Measurements from ENCODE around the gene LAMC3. TPM values are rescaled to one million over a fixed set of nuclear protein-coding genes. Genes with fewer than 3 reads are reported as not detected.

The LAMC3 gene
- total RNA-seq, 6 donors from 2014 or later: 6.7 to 56.0 (median 19.5) TPM

DNA sequence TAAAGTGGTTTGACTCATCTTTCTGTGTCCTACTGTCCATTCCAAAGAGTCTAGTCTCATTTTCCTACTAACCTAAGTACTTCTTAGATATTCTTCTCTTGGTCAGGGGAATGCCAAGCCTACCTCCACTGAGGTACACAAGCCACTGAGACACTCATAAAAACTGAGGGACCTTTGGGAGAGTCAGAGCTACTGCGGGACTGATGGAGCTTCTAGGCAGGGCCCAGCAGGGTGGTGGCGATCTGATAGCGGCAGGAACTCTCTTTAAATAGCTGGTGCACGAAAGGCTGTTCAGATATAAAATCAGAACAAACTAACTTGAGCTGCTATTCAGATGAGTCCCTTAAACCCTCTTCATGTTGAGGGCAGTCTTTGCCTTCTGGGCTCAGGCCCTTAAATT is 131.1 kb downstream of the LAMC3 start:
- TF ChIP-seq POLR2AphosphoS5 (IDR thresholded peaks at IDR 0.05): no peak
- no peak for TF ChIP-seq POLR2A (IDR thresholded peaks at IDR 0.05)
- TF ChIP-seq EP300 (IDR thresholded peaks at IDR 0.05): no peak
- TF ChIP-seq, protein P1, sequence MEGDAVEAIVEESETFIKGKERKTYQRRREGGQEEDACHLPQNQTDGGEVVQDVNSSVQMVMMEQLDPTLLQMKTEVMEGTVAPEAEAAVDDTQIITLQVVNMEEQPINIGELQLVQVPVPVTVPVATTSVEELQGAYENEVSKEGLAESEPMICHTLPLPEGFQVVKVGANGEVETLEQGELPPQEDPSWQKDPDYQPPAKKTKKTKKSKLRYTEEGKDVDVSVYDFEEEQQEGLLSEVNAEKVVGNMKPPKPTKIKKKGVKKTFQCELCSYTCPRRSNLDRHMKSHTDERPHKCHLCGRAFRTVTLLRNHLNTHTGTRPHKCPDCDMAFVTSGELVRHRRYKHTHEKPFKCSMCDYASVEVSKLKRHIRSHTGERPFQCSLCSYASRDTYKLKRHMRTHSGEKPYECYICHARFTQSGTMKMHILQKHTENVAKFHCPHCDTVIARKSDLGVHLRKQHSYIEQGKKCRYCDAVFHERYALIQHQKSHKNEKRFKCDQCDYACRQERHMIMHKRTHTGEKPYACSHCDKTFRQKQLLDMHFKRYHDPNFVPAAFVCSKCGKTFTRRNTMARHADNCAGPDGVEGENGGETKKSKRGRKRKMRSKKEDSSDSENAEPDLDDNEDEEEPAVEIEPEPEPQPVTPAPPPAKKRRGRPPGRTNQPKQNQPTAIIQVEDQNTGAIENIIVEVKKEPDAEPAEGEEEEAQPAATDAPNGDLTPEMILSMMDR (IDR thresholded peaks at IDR 0.05): no peak
- H3K9me3 ChIP-seq: no peaks in the 10 kb centered on the region
- H3K36me3 ChIP-seq: peaks cover 49 to 100% (median 83%) of the 10 kb centered on the region in 4 donors
- H3K27ac ChIP-seq: no peak overlapping the region
- 93 to 100% methylated on average over 4 of the region's 4 CpGs for WGBS, 2 donors
- H3K27me3 ChIP-seq: no peaks in the 10 kb centered on the region
- H3K4me3 ChIP-seq: no peak overlapping the region
- DNase-seq: no peak
- no peak for ATAC-seq (ENCODE audit: low FRiP score in 2 of 2)
- H3K4me1 ChIP-seq: no peaks in the 10 kb centered on the region

DNA sequence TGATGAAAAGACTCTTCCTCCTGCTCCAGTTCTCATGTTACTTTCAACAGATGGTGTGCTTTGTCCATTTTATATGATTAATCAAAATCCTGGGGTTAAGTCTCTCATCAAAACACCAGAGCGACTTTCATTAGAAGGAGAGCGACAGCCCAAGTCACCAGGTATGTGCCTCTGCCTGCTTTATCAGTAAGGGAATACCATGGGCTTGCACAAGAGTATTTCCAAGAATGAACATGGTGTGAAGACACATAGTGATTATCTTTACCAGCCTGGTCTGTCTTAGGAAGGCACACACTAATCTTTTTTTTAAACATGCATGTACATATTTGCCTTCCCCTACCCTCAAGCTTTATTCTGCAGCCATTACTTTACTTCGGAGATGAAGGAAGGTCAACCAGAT is 131.6 kb downstream of the LAMC3 start:
- Histone ChIP-seq H3K27ac (no peak overlapping the region), H3K9me3 (no peaks in the 10 kb centered on the region), H3K4me1 (no peaks in the 10 kb centered on the region), H3K36me3 (peaks cover 47 to 100% (median 83%) of the 10 kb centered on the region in 4 donors), H3K27me3 (no peaks in the 10 kb centered on the region), H3K4me3 (no peak overlapping the region)
- no peak for DNase-seq
- no peak for TF ChIP-seq POLR2A (IDR thresholded peaks at IDR 0.05)
- TF ChIP-seq, protein P1 (IDR thresholded peaks at IDR 0.05): no peak
- TF ChIP-seq POLR2AphosphoS5 (IDR thresholded peaks at IDR 0.05): no peak
- TF ChIP-seq EP300 (IDR thresholded peaks at IDR 0.05): no peak
- whole genome bisulfite sequencing, 2 donors: 97 to 99% methylated on average over 3 of the region's 3 CpGs
- no peak for ATAC-seq (ENCODE audit: low FRiP score in 2 of 2)

DNA sequence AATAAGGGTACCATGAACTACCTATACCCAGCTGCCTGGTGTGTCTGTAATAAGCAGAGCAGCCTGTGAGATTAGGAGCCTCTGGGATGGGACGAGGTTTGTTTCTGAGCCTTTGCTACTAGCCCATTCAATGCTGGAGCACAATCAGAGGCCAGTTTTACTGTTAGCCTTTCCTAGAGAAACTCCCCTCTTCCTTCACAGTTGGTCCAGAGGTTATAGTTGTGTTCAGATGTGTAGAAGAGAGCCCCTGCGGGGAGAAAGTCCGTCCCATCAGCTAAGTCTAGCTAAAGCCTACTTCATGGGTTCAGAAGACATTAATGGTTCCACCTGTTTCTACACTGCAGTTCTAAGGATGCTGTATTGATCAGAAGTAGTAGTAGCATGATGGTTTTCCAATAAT is 133.2 kb downstream of the LAMC3 start:
- Histone ChIP-seq H3K27ac (no peak overlapping the region), H3K36me3 (peaks cover 51 to 100% (median 83%) of the 10 kb centered on the region in 4 donors), H3K9me3 (no peaks in the 10 kb centered on the region), H3K4me3 (no peak overlapping the region), H3K4me1 (no peaks in the 10 kb centered on the region), H3K27me3 (no peaks in the 10 kb centered on the region)
- DNase-seq: no peak
- 91 to 97% methylated on average over 3 of the region's 3 CpGs for whole genome bisulfite sequencing, 2 donors
- TF ChIP-seq POLR2AphosphoS5 (IDR thresholded peaks at IDR 0.05) (no peak), EP300 (IDR thresholded peaks at IDR 0.05) (no peak), POLR2A (IDR thresholded peaks at IDR 0.05) (no peak)
- TF ChIP-seq, protein P1 (IDR thresholded peaks at IDR 0.05): no peak
- ATAC-seq (ENCODE audit: low FRiP score in 2 of 2): no peak

Small RNAs within 50 kb of the gene (small RNA-seq; reads per million reads assigned to genes)
- gene RF00322: 0 reads per million in 4 donors
- gene RNU6-881P: 0 reads per million in 4 donors

Other genes with a start within 250 kb of the LAMC3 start
- gene ABL1, start 173.9 kb upstream of the LAMC3 start, total RNA-seq: 10 to 100 TPM; 39.8 to 56.5 (median 47.0) TPM
- gene QRFP, start 112.4 kb upstream of the LAMC3 start, total RNA-seq: not detected
- gene FIBCD1, start 69.9 kb upstream of the LAMC3 start, total RNA-seq: 10 to 100 TPM in 2 of 6 donors, 1 to 10 TPM in 3, under 1 TPM in 1; 0.30 to 15.8 (median 4.1) TPM
- gene AIF1L, start 87.4 kb downstream of the LAMC3 start, total RNA-seq: 10 to 100 TPM in 3 of 6 donors, 1 to 10 TPM in 3; 3.8 to 21.4 (median 10.5) TPM
- gene NUP214, start 116.4 kb downstream of the LAMC3 start, total RNA-seq: 100 to 1,000 TPM in 1 of 6 donors, 10 to 100 TPM in 5; 35.3 to 113 (median 44.3) TPM

Data from upper lobe of left lung (tissue), 6 donors.